SU-DHL-6 (cell line): ENCODE results near the gene KRT23.

Source experiments
- H2AFZ ChIP-seq: fragments of 200-600 bp; sonication (generic); 2 replicates; pipeline ENCODE4 v1.6.1; 2014; ENCODE audit warnings: low read depth, mild to moderate bottlenecking, moderate library complexity, mixed read lengths, antibody characterized with exemption, low read length; ENCODE audit not compliant: severe bottlenecking
- H3F3A ChIP-seq: fragments of 200-600 bp; shearing (Covaris generic); 2 replicates; pipeline ENCODE4 v1.6.0; 2016; ENCODE audit warnings: antibody characterized with exemption, mild to moderate bottlenecking; ENCODE audit not compliant: insufficient read depth
- H3K27ac ChIP-seq: fragments of 200-600 bp; sonication (generic); 2 replicates; pipeline ENCODE4 v1.5.1; 2016; ENCODE audit warnings: low read depth, mild to moderate bottlenecking, low read length, moderate library complexity, mixed read lengths
- H3K27me3 ChIP-seq: fragments of 200-600 bp; sonication (generic), shearing (Covaris generic); 2 replicates; pipeline ENCODE4 v1.6.0; 2014; ENCODE audit warnings: mild to moderate bottlenecking, low read length
- H3K36me3 ChIP-seq: fragments of 200-600 bp; sonication (generic); 2 replicates; pipeline ENCODE4 v1.6.1; 2014; ENCODE audit warnings: mild to moderate bottlenecking, low read length, mixed read lengths
- H3K4me2 ChIP-seq: fragments of 300-600, 200-600 bp; shearing (Covaris generic), sonication (generic); 2 replicates; pipeline ENCODE4 v1.6.0; 2014; ENCODE audit warnings: low read length, low read depth, mild to moderate bottlenecking; ENCODE audit not compliant: poor library complexity, severe bottlenecking
- H3K4me3 ChIP-seq: fragments of 200-600 bp; sonication (generic); 2 replicates; pipeline ENCODE4 v1.5.1; 2014; ENCODE audit warnings: antibody characterized with exemption, low read length, mild to moderate bottlenecking, mixed read lengths; ENCODE audit not compliant: insufficient read depth, poor library complexity, severe bottlenecking
- H3K79me2 ChIP-seq: fragments of 200-600 bp; sonication (generic); 2 replicates; pipeline ENCODE4 v1.6.1; 2014; ENCODE audit warnings: mild to moderate bottlenecking, low read length, moderate library complexity; ENCODE audit not compliant: insufficient read depth
- H3K9ac ChIP-seq: fragments of 200-600 bp; sonication (generic); 2 replicates; pipeline ENCODE4 v1.7.0; 2014; ENCODE audit warnings: mild to moderate bottlenecking, low read length
- H3K9me2 ChIP-seq: fragments of 200-600 bp; sonication (generic); replicated peaks from 2 replicates; pipeline ENCODE4 v1.6.1; 2014; ENCODE audit warnings: low read length; ENCODE audit not compliant: insufficient read depth
- H3K9me3 ChIP-seq: fragments of 200-600 bp; sonication (generic); 2 replicates; pipeline ENCODE4 v1.6.1; 2014; ENCODE audit warnings: low read length, mixed read lengths; ENCODE audit not compliant: insufficient read depth
- H4K20me1 ChIP-seq: fragments of 200-600 bp; sonication (generic); 2 replicates; pipeline ENCODE4 v1.6.1; 2014; ENCODE audit warnings: low read depth, mild to moderate bottlenecking, antibody characterized with exemption, low read length, moderate library complexity, mixed read lengths
- CTCF ChIP-seq: fragments of 200-600 bp; sonication (generic); IDR thresholded peaks from one replicate; pipeline ENCODE4 v1.5.1; 2017; ENCODE audit warnings: antibody characterized with exemption, mild to moderate bottlenecking, low read length, moderate library complexity; ENCODE audit not compliant: insufficient read depth, poor library complexity, severe bottlenecking
- EZH2phosphoT487 ChIP-seq: fragments of 200-600 bp; sonication (generic), shearing (Covaris generic); conservative IDR thresholded peaks from 2 replicates; pipeline ENCODE4 v1.6.1; 2018; ENCODE audit warnings: mild to moderate bottlenecking, antibody characterized with exemption, low read length, moderate library complexity, mixed read lengths

KRT23 gene

GRCh38 chr17:40878044-40878443, 59.4 kb downstream of the KRT23 start:
- H3K9me2 ChIP-seq, result no peaks in the 10 kb centered on the region
- H3K9ac ChIP-seq, result no peak overlapping the region
- no peaks in the 10 kb centered on the region for H3K27me3 ChIP-seq
- no peaks in the 10 kb centered on the region for H3K79me2 ChIP-seq
- no peak overlapping the region for H3K4me3 ChIP-seq
- no peaks in the 10 kb centered on the region for H3F3A ChIP-seq
- no peak overlapping the region for H3K4me2 ChIP-seq
- TF ChIP-seq CTCF, result no peak
- TF ChIP-seq EZH2phosphoT487, result no peak
- no peaks in the 10 kb centered on the region for H3K36me3 ChIP-seq
- H4K20me1 ChIP-seq, result no peaks in the 10 kb centered on the region
- no peak overlapping the region for H2AFZ ChIP-seq
- no peak overlapping the region for H3K27ac ChIP-seq
- H3K9me3 ChIP-seq, result no peaks in the 10 kb centered on the region

GRCh38 chr17:40873801-40874200, 63.6 kb downstream of the KRT23 start:
- Histone ChIP-seq H3K36me3 (no peaks in the 10 kb centered on the region), H2AFZ (no peak overlapping the region), H3K27ac (no peak overlapping the region), H3K9me3 (no peaks in the 10 kb centered on the region), H3K27me3 (no peaks in the 10 kb centered on the region), H3K9me2 (no peaks in the 10 kb centered on the region), H3K9ac (no peak overlapping the region), H3F3A (no peaks in the 10 kb centered on the region), H4K20me1 (no peaks in the 10 kb centered on the region), H3K4me2 (no peak overlapping the region), H3K4me3 (no peak overlapping the region), H3K79me2 (no peaks in the 10 kb centered on the region)
- no peak for TF ChIP-seq EZH2phosphoT487
- TF ChIP-seq CTCF, result no peak

- H3K27ac ChIP-seq, result no peak overlapping the region
- H2AFZ ChIP-seq, result no peak overlapping the region
- H3K9me3 ChIP-seq, result no peaks in the 10 kb centered on the region
- H3K36me3 ChIP-seq, result no peaks in the 10 kb centered on the region
- H3F3A ChIP-seq, result no peaks in the 10 kb centered on the region
- no peak overlapping the region for H3K4me2 ChIP-seq
- no peaks in the 10 kb centered on the region for H3K27me3 ChIP-seq
- no peaks in the 10 kb centered on the region for H3K9me2 ChIP-seq
- no peak overlapping the region for H3K9ac ChIP-seq
- no peaks in the 10 kb centered on the region for H3K79me2 ChIP-seq
- no peaks in the 10 kb centered on the region for H4K20me1 ChIP-seq
- H3K4me3 ChIP-seq, result no peak overlapping the region
- TF ChIP-seq EZH2phosphoT487, result no peak
- no peak for TF ChIP-seq CTCF
Observed at GRCh38 chr17:40873255-40873654, 64.2 kb downstream of the KRT23 start.
